ENCODE data around the gene ICA1.
"Not testable (repeated sequence)": the region's sequence is repeated elsewhere in the genome, so short reads cannot be mapped to it uniquely, and the experiment has no call there.

The ICA1 gene

DNA sequence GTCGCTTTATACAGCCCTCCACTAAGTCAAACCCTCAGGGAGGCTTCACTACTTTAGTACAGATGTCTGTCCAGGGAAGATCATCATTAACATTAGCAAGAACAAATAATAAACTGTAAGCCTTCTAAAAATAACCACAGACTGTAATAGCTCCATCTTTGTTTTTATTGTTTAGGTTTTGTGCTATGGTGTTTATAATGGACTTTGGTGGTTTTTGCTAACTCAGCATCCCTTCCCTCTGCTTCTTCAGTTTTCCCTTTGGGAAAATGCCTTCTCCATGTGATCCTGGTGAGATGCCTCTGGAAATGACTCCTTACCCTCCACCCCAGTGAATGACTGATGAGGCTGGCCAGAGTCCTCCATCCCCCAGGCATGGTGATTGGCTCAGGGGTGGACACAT, 131.3 kb downstream of the ICA1 start:
- DNase-seq (ENCODE audit: low spot score), result no peak

DNA sequence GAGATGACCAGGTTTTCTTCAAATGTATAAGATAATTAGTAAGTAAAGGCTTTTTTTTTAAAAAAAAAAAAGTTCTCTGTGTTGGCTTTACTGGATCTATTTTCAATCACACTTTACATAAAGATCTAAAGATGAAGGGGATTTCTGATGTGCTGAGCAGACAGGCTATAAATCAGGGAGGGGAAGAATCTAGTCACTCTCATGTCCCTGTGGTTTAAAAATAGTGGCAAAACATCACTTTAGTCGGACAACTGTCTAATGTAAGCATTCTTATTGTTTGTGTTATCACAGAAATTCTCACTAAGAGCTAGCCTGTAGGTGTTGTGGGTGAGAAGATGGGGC, 132.7 kb downstream of the ICA1 start:
- no peak for DNase-seq (ENCODE audit: low spot score)

DNA sequence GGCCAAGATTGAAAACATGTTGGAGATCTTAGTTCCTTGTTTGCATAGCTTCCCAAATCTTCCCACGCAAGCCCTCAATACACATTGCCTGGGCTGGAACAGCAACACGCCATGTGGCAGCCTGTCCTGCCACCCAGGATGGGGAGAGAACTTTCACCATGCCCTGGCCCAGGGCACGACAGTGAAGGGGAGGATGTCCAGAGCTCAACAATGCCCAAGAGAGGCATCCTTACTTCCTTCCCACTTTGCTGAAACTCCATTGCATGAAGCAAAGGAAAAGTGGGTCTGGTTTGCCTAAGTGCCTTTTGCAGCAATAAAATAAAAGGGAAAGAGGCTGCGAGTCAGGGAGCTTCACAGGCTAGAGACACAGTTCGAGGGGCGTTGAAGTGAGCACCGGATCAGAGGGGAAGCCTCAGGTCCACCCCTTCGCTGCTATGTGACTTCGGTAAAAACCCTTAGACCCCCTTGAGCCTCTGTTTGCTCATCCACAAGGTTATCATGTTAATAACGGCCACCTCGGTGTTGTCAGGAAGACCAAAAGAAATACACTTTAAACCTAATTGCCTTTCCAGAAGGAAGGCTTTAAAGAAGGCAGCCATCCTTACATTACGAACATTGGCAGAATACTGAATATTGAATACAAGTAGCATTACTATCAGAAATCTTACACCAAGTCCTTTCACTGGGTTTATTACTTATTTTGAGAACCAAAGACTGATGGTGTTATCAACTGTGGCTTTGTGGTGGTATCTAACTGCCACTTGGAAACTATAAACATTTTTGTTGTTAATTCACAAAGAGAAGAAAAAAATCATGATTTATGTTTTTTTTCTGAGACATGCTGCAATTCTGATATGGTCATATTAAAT, 133.3 kb downstream of the ICA1 start:
- DNase-seq (ENCODE audit: low spot score), result no peak

GRCh38 chr7:8126601-8127167, 135.3 kb downstream of the ICA1 start:
- no peak for DNase-seq (ENCODE audit: low spot score)

- peak; percentile 66 for DNase-seq (ENCODE audit: low spot score)
Observed at GRCh38 chr7:8125680-8126444, 136.1 kb downstream of the ICA1 start.

- no peak for DNase-seq (ENCODE audit: low spot score)
Observed at GRCh38 chr7:8121243-8121642, 140.7 kb downstream of the ICA1 start.

- no peak for DNase-seq (ENCODE audit: low spot score)
Observed at GRCh38 chr7:8120390-8121058, 141.4 kb downstream of the ICA1 start.

GRCh38 chr7:8119262-8119661, 142.7 kb downstream of the ICA1 start:
- DNase-seq (ENCODE audit: low spot score), result no peak

- no peak for DNase-seq (ENCODE audit: low spot score)
Observed at GRCh38 chr7:8117195-8117594, 144.8 kb downstream of the ICA1 start.

- DNase-seq (ENCODE audit: low spot score), result peak; percentile 50
Observed at GRCh38 chr7:8115547-8116402, 146.2 kb downstream of the ICA1 start.

DNA sequence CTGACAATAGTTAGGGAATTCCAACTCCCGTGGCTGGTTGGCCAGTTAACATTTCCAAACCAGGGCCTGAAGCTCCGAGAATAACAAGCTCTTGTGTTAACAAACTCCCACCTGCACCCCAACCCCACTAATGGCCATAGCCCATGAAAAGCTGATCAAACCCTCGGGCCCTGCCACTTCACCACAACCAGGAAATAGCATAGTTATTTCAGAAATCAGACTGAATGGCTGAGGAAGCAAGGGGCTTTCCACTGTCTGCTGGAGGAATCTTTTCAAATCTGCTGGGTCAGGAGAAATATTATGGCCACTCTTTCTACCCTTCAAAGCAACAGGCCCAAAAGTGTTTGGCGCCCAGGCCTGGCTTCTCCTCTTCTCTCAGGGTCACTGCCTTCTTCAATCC, 147.8 kb downstream of the ICA1 start:
- no peak for DNase-seq (ENCODE audit: low spot score)

DNA sequence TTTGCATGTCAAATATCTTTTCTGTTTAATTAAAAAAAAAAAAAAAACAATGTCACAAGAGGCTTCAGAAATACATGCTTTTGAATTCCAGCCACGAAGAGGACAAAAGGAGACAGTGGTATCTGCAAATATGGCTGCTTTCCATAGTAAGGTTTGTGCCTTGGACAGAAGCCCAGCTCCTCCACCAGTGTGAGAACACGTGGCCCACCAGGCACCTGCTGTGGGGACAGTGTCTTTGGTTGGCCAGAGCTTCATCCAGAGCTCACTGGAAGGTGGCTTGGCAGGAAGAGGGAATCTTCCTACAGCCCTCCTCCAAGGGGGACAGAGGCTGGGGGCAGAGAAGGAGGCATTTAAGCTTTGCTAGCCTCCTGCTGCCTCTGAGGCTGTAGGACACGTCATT, 148.8 kb downstream of the ICA1 start:
- no peak for DNase-seq (ENCODE audit: low spot score)

DNA sequence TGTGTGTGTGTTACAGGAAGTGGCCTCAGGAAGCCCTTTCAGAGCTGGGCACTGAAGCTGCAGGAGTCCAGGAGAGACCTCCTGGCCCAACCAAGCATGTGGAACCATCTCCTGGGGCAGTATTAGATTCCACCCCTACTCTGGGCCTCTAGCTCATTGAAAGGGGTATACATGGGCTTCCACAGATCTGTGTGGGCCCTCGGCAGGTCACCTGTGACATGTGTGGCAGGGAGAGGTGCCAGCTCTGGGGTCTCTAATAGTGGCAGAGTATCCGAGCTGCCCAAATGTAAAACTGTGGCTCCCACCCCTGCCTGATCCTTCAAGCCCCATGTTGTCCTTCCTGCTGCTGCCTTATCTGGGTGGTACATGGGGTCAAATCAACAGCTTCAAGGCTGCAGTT, 149.3 kb downstream of the ICA1 start:
- DNase-seq (ENCODE audit: low spot score), result no peak

GRCh38 chr7:8111282-8111960, 150.5 kb downstream of the ICA1 start:
- DNase-seq (ENCODE audit: low spot score), result no peak

GRCh38 chr7:8109196-8110022, 152.6 kb downstream of the ICA1 start:
- DNase-seq (ENCODE audit: low spot score), result no peak

DNA sequence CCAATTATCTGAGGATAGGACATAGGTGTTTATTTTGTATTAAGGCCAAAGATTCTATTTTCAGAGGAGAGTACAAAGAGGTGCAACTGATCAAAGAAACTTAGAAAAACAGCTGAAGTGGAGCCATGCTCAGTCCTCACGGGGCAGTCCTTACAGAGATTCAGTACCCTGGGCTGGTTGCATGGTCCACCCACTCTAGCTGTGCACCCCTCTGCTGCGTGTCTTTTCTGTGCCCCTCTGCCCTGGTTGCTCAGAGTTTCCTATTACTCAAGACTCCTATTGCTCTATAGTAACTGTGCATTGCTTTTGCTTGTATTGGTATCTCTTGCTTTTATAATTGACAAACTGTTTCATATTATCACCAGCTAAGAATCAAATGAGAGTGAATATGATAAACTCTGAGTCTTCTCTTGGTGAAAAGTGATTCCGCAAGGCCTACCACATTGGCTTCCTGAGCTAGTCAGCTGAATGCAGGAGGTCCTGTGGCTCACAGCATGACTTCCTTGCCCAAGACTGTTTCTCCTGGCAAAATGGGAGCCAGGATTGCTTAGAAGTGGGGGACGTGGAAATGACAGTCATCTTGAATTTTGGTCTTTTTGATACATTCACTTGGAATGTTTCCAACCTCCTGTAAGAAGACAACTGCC, 156.4 kb downstream of the ICA1 start:
- DNase-seq (ENCODE audit: low spot score), result no peak

DNA sequence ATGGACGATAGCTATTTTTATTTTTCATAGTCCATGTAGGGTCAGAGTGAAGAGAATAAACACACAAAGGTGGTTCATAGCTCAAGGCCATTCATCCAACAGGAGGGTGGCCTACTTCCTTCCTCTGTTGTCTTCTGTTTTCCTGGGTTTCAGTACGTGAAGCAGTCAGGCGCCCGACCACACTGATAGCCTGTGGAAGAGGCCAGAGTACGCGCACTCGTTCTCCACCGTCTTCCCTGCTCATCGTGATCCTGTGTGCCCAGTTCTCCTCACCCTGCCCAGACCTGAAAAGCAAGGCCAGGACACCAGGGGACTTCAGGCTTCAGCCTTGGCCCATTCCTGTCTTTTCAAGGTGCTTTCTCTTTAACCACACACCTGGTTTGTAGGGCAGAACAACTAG, 158.7 kb downstream of the ICA1 start:
- no peak for DNase-seq (ENCODE audit: low spot score)

DNA sequence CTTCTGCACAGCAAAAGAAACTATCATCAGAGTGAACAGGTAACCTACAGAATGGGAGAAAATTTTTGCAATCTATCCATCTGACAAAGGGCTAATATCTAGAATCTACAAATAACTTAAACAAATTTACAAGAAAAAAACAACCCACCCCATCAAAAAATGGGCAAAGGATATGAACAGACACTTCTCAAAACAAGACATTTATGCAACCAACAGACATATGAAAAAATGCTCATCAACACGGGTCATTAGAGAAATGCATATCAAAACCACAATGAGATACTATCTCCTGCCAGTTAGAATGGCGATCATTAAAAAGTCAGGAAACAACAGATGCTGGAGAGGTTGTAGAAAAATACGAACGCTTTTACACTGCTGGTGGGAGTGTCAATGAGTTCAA, 160.7 kb downstream of the ICA1 start:
- DNase-seq (ENCODE audit: low spot score), result not testable (repeated sequence)

Measured in NAMALWA (cell line).